Panc1 (cell line): ENCODE data around the gene KLHL3. TPM values are rescaled to one million over a fixed set of nuclear protein-coding genes. Genes with fewer than 3 reads are reported as not detected.

Experiments used
- ATAC-seq: fragments of 200-7000 bp; cut with Tn5 transposase; 2 replicates; pipeline ENCODE4 v1.9.1; 2020; ENCODE audit warnings: mild to moderate bottlenecking, moderate library complexity
- BruUV-seq: library from RNA; stranded (reverse); fragments of 400-500 nt; replicated peaks from 2 replicates; lab custom pipeline; 2021; lab: Mats Ljungman, UMichigan
- CTCF ChIA-PET: fragments of 300-600 bp; sonication (Branson Sonifier 250); formaldehyde crosslinking; loops from one replicate; lab custom pipeline; 2022; ENCODE audit warnings: antibody characterized with exemption; lab: Charles Lee
- POLR2A ChIA-PET: fragments of 300-600 bp; sonication (Branson Sonifier 250); formaldehyde crosslinking; loops from one replicate; lab custom pipeline; 2022; ENCODE audit warnings: antibody characterized with exemption; lab: Charles Lee
- DNase-seq: peaks from one replicate; pipeline ENCODE4 v3.0.0-alpha.2; 2010; ENCODE audit warnings: low read depth, low spot score
- H3K27ac ChIP-seq: 2 replicates; pipeline ENCODE4 v1.5.1; 2011; ENCODE audit warnings: mild to moderate bottlenecking, low read length, inconsistent platforms
- H3K27me3 ChIP-seq: fragments of 200-500 bp; sonication (Bioruptor generic); 2 replicates; pipeline ENCODE4 v1.6.0; 2014; ENCODE audit warnings: low read length, inconsistent platforms; ENCODE audit not compliant: control insufficient read depth, insufficient read depth
- H3K36me3 ChIP-seq: fragments of 200-500 bp; sonication (Bioruptor generic); 2 replicates; pipeline ENCODE4 v1.5.1; 2014; ENCODE audit warnings: inconsistent platforms, mild to moderate bottlenecking, low read length, moderate library complexity; ENCODE audit not compliant: control insufficient read depth, insufficient read depth
- H3K4me1 ChIP-seq: 2 replicates; pipeline ENCODE4 v1.5.1; 2011; ENCODE audit warnings: inconsistent platforms, mild to moderate bottlenecking, low read length, moderate library complexity; ENCODE audit not compliant: control insufficient read depth, insufficient read depth
- H3K4me3 ChIP-seq, 2 experiments: 2 replicates each; pipeline ENCODE4 v1.5.1; 2011 to 2012; ENCODE audit warnings: low read depth in 2 of 2, low read length in 2 of 2, mild to moderate bottlenecking in 2 of 2, inconsistent platforms in 1 of 2, moderate library complexity in 1 of 2
- H3K9me3 ChIP-seq: fragments of 200-500 bp; sonication (Bioruptor generic); 2 replicates; pipeline ENCODE4 v1.5.1; 2014; ENCODE audit warnings: low read depth, mild to moderate bottlenecking, inconsistent platforms, low read length, moderate library complexity; ENCODE audit not compliant: control insufficient read depth, insufficient read depth
- CTCF ChIP-seq: fragments of 450-650 bp; IDR thresholded peaks from 2 replicates; pipeline ENCODE4 v1.5.1; 2017; ENCODE audit warnings: mild to moderate bottlenecking
- POLR2AphosphoS5 ChIP-seq: IDR thresholded peaks from 2 replicates; pipeline ENCODE4 v1.6.1; 2012; ENCODE audit warnings: mild to moderate bottlenecking, low read depth, low read length, moderate library complexity
- REST ChIP-seq, 2 experiments: IDR thresholded peaks; 2 replicates each; pipeline ENCODE4 v1.6.1; 2011 to 2012; ENCODE audit warnings: low read depth in 2 of 2, control low read depth in 1 of 2, low read length in 1 of 2, mild to moderate bottlenecking in 1 of 2, moderate library complexity in 1 of 2; ENCODE audit not compliant: insufficient read depth in 1 of 2
- SIN3A ChIP-seq: IDR thresholded peaks from 2 replicates; pipeline ENCODE4 v1.6.1; 2012; ENCODE audit warnings: low read depth, mild to moderate bottlenecking, low read length, moderate library complexity, borderline replicate concordance; ENCODE audit not compliant: insufficient read depth
- TCF7L2 ChIP-seq: IDR thresholded peaks from 2 replicates; pipeline ENCODE4 v1.6.1; 2011; ENCODE audit warnings: mild to moderate bottlenecking, low read depth, low read length, inconsistent platforms
- in situ Hi-C: cut with HindIII; loops from 2 replicates; pipeline ENCODE4 v1.10.0; 2016; ENCODE audit warnings: low sequenced_read_pairs, low pct_unique_long_range_greater_than_20kb
- intact Hi-C: fragments of 100-400 bp; cut with micrococcal nuclease; formaldehyde crosslinking; loops from one replicate; pipeline ENCODE4 v1.10.0; 2022; ENCODE audit not compliant: unreplicated experiment
- total RNA-seq: library from RNA; stranded (reverse); gene quantifications from one replicate; pipeline ENCODE4 v1.2.1, GENCODE V29; 2021; ENCODE audit not compliant: unreplicated experiment

The KLHL3 gene
- total RNA-seq, 1 experiment from 2014 or later: 1.9 TPM

- in situ Hi-C loops: no loop called here
- H3K4me3 ChIP-seq: no peak overlapping the region
Measured at GRCh38 chr5:137734331-137734730, 1.6 kb downstream of the KLHL3 start.

GRCh38 chr5:137733922-137734321, 2.0 kb downstream of the KLHL3 start:
- intact Hi-C loops: loop anchor here (2.0 kb wide), 1 partner anchor 73 kb away; no protein-coding TSS in a partner anchor
- H3K4me3 ChIP-seq: no peak overlapping the region
- ChIA-PET POLR2A (no interaction called here), CTCF (no interaction called here)
- no peak for ATAC-seq
- no peaks in the 10 kb centered on the region for H3K9me3 ChIP-seq
- no peak for TF ChIP-seq CTCF
- TF ChIP-seq SIN3A: no peak
- no peak for TF ChIP-seq TCF7L2
- TF ChIP-seq REST (IDR thresholded peaks at IDR 0.05; ENCODE audit: insufficient read depth in 1 of 2, low read depth in 2 of 2, low read length in 1 of 2): no peak
- no peak for TF ChIP-seq POLR2AphosphoS5
- no peak overlapping the region for H3K27ac ChIP-seq
- 0 out of 2 replicates have a peak, but pooled peaks cover 2% of the 10 kb centered on the region for H3K27me3 ChIP-seq
- no peaks in the 10 kb centered on the region for H3K36me3 ChIP-seq
- no TSS peak for BruUV-seq
- H3K4me1 ChIP-seq: no peaks in the 10 kb centered on the region; the same call in 1 of the 2 replicates
- in situ Hi-C loops: no loop called here
- no peak for DNase-seq

More at GRCh38 chr5:137734331-137734730, 1.6 kb downstream of the KLHL3 start:
- ChIA-PET POLR2A (no interaction called here), CTCF (no interaction called here)
- no peak overlapping the region for H3K27ac ChIP-seq
- BruUV-seq: no TSS peak
- H3K4me1 ChIP-seq: no peaks in the 10 kb centered on the region; the same call in 1 of the 2 replicates
- no peak for TF ChIP-seq REST (IDR thresholded peaks at IDR 0.05; ENCODE audit: insufficient read depth in 1 of 2, low read depth in 2 of 2, low read length in 1 of 2)
- TF ChIP-seq TCF7L2: no peak
- no peak for TF ChIP-seq SIN3A
- TF ChIP-seq CTCF: no peak
- no peak for TF ChIP-seq POLR2AphosphoS5
- intact Hi-C loops: loop anchor here (2.0 kb wide), 1 partner anchor 74 kb away; no protein-coding TSS in a partner anchor
- ATAC-seq (no peak), DNase-seq (no peak)
- H3K36me3 ChIP-seq: no peaks in the 10 kb centered on the region
- 0 out of 2 replicates have a peak, but pooled peaks cover 2% of the 10 kb centered on the region for H3K27me3 ChIP-seq
- no peaks in the 10 kb centered on the region for H3K9me3 ChIP-seq
